ES-I3 (cell line): ENCODE measurements around the gene MXI1.
A peak's percentile ranks its signal among the peaks of the same experiment; 100 is the strongest.

Experiments used
- H3K36me3 ChIP-seq: 2 replicates; pipeline ENCODE4 v1.6.1; 2013; ENCODE audit warnings: mild to moderate bottlenecking, low read length, control low read depth, moderate library complexity; ENCODE audit not compliant: insufficient read depth
- H3K4me1 ChIP-seq: 2 replicates; pipeline ENCODE4 v1.6.1; 2013; ENCODE audit warnings: mild to moderate bottlenecking, control low read depth, low read length; ENCODE audit not compliant: insufficient read depth
- H3K9ac ChIP-seq: 2 replicates; pipeline ENCODE4 v1.6.1; 2013; ENCODE audit warnings: low read depth, mild to moderate bottlenecking, low read length, moderate library complexity
- H3K9me3 ChIP-seq: 2 replicates; pipeline ENCODE4 v1.6.1; 2013; ENCODE audit warnings: mild to moderate bottlenecking, low read length, moderate library complexity; ENCODE audit not compliant: control insufficient read depth, insufficient read depth

The MXI1 gene

DNA sequence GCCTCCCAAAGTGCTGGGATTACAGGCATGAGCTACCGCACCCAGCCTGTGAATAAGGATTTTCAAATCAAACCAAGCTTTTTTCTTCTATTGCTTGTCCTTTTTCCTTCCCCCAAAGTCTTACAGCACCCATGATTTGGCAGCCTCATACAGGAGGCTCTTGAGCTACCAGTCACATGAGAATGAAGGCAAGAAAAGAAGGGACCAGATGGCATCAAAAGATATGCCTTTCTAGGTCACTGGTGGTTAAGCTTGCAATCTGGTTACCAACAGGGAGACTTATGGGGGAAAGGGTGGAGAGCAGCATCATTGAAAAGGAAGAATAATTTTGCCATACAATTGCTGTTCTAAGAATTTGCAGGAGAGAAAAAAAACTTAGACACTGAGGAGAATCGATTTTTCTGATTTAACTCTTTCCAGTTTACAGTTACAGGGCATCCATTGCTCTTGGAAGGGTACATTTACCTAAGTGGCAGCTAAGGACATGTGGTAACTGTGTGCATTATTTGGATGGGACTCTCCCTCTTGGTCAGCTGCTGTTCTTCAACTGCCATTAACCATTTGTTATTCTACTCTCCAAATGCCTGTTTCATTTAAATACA lies 67.8 kb downstream of the MXI1 start:
- Histone ChIP-seq H3K4me1 (no peaks in the 10 kb centered on the region), H3K9me3 (no peaks in the 10 kb centered on the region), H3K9ac (no peak overlapping the region), H3K36me3 (no peaks in the 10 kb centered on the region)

DNA sequence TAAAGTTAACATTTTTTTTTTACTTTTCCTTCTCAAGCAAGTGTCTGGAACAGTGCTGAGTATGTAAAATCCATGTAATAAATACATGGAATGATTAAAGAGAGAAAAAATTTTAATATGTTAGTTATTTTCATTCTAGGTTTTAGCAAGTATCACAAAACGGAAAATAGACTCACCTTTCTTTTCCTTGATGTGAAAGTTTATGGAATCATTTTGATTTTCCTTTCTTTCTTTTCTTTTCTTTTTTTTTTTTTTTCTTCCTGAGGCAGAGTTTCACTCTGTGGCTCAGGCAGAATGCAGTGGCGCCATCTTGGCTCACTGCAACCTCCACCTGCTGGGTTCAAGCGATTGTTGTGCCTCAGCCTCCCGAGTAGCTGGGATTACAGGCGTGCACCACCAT lies 69.2 kb downstream of the MXI1 start:
- no peaks in the 10 kb centered on the region for H3K4me1 ChIP-seq
- no peak overlapping the region for H3K9ac ChIP-seq
- no peaks in the 10 kb centered on the region for H3K36me3 ChIP-seq
- H3K9me3 ChIP-seq = no peaks in the 10 kb centered on the region

GRCh38 chr10:110277591-110277990 lies 70.2 kb downstream of the MXI1 start:
- Histone ChIP-seq H3K4me1 (no peaks in the 10 kb centered on the region), H3K9me3 (no peaks in the 10 kb centered on the region), H3K36me3 (no peaks in the 10 kb centered on the region), H3K9ac (no peak overlapping the region)

DNA sequence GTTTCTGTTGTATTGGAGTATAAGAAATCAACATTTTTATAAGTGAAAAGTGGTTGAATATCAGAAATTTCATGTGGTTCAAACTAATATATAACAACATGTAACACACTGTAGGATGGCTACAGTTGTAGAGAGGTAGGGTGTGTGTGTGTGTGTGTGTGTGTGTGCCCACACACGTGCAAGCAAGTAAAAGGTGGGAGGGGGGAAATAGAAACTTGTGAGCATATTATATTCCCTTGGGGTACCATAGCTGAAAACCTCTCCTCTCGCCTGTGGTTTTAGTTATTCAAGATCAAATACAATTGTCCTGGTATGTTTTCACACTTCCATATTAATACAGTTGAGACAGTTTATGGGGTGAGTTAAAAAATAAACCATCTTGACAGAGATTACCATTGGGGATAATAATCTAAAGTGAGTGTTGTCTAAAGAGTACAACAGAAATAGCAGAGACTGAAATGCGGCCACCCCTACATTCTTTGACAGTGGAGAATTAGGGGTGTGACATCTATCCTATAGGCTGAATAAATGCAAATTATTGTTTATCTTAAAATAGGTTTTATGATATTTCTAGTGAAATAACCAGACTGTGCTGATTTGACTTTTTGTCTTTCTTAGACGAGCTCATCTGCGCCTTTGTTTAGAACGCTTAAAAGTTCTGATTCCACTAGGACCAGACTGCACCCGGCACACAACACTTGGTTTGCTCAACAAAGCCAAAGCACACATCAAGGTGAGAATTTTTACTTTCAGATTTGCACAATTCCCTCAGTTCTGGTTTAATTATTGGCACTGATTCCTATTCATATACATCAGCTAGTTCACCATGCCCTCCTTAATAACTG lies 71.4 kb downstream of the MXI1 start:
- Histone ChIP-seq H3K36me3 (no peaks in the 10 kb centered on the region), H3K9me3 (no peaks in the 10 kb centered on the region), H3K9ac (no peak overlapping the region), H3K4me1 (no peaks in the 10 kb centered on the region)

- H3K4me1 ChIP-seq = no peaks in the 10 kb centered on the region
- H3K36me3 ChIP-seq = no peaks in the 10 kb centered on the region
- no peaks in the 10 kb centered on the region for H3K9me3 ChIP-seq
- H3K9ac ChIP-seq = no peak overlapping the region
These were observed 72.1 kb downstream of the MXI1 start for GRCh38 chr10:110279407-110279986.

GRCh38 chr10:110284262-110284661 lies 76.9 kb downstream of the MXI1 start:
- Histone ChIP-seq H3K9me3 (no peaks in the 10 kb centered on the region), H3K36me3 (0 out of 2 replicates have a peak, but pooled peaks cover 3% of the 10 kb centered on the region), H3K9ac (no peak overlapping the region), H3K4me1 (peaks cover 8% of the 10 kb centered on the region)

- Histone ChIP-seq H3K9me3 (no peaks in the 10 kb centered on the region), H3K36me3 (0 out of 2 replicates have a peak, but pooled peaks cover 3% of the 10 kb centered on the region), H3K9ac (no peak overlapping the region), H3K4me1 (peaks cover 8% of the 10 kb centered on the region)
These were observed 78.1 kb downstream of the MXI1 start for GRCh38 chr10:110285501-110285900.

GRCh38 chr10:110286841-110287240 lies 79.4 kb downstream of the MXI1 start:
- Histone ChIP-seq H3K4me1 (peaks cover 8% of the 10 kb centered on the region), H3K9ac (no peak overlapping the region), H3K36me3 (peaks cover 6% of the 10 kb centered on the region; the same call in 1 of the 2 replicates), H3K9me3 (no peaks in the 10 kb centered on the region)

DNA sequence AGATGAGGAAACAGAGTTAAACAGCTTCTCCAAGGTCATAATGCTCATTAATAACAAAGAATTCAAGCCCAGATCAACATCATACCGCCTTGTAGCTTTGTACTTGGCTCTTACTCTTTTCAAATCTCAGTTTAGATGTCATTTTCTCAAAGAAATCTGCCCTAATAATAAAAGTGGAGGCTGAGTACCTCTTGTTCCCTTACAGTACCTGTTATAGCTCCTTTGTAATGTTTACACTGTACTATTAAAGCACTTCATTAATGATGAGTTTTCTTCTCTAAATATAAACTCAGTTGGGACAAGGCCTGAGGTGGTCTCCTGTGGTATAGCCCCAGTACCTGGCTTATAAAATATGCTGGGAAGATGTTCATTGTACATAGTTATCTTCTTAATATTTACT lies 89.6 kb downstream of the MXI1 start:
- Histone ChIP-seq H3K9ac (no peak overlapping the region), H3K4me1 (no peaks in the 10 kb centered on the region; the same call in 1 of the 2 replicates), H3K9me3 (no peaks in the 10 kb centered on the region), H3K36me3 (peaks cover 47% of the 10 kb centered on the region)

DNA sequence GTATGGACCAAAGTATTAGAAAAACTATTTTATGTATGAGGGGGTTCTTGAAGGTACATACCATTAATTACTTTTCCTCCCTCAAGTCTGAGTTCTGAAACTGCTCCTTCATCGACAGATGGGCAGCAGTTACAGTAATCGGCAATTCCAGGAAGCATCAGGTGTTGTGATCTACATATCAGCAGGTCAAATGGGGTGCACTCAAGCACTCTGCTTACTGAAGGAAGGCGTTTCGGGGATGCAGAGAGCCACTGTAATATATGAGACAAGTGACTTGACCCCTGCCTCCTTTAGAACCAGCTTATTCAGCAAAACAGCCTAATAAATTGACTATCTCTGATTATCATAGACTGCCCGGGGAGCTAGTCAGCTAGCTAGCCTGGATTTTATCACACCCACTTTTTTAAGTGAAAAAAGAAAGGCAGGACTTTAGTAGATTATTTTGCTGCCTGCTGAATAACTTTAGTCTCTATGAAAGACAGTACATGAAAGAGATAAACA lies 93.1 kb downstream of the MXI1 start:
- H3K36me3 ChIP-seq = peaks cover 45% of the 10 kb centered on the region
- H3K9ac ChIP-seq = no peak overlapping the region
- no peaks in the 10 kb centered on the region for H3K9me3 ChIP-seq
- peaks cover 6% of the 10 kb centered on the region for H3K4me1 ChIP-seq

DNA sequence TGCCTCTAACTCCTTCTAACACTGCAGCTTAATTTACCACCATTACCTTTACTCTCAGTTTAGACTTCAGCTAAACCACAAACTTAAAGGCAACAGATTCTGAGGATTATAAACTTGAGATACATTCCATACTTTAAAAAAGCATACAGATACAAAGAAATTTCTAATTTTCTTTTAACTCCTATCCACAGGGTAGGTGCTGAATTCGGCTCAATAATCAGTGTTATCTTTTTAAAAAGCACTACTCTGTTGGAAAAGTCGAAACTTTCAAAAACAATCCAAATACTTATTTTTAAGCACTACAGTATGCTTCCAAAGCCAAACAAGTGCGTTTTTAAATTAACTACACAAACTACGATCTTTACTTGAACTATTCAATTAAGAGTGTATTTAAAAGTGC lies 96.3 kb downstream of the MXI1 start:
- H3K36me3 ChIP-seq = peaks cover 25% of the 10 kb centered on the region
- H3K9me3 ChIP-seq = no peaks in the 10 kb centered on the region
- H3K4me1 ChIP-seq = peaks cover 6% of the 10 kb centered on the region; the same call in 1 of the 2 replicates
- peak overlapping the region; percentile 88 for H3K9ac ChIP-seq

DNA sequence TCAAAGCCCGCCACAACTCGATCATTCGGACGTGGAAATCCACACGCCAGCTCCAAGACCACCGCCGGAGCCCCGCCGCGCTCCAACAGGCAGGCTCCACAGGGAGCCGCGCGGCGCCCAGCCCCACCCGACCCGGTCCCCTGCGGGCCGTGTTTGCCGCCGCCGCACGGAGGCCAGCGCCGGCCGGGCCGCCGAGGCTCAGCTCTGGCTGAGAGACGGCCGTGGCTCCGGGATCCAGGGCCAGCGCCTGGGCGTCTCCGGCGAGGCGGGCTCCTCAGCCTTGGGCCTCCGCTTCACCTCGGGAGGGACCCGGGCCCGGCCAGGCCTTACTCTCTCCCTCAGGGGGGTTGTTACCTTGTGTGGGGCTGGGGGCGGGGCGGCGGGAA lies 97.0 kb downstream of the MXI1 start:
- Histone ChIP-seq H3K9me3 (no peaks in the 10 kb centered on the region), H3K36me3 (peaks cover 25% of the 10 kb centered on the region), H3K4me1 (peaks cover 6% of the 10 kb centered on the region; the same call in 1 of the 2 replicates), H3K9ac (peak overlapping the region; percentile 88)

DNA sequence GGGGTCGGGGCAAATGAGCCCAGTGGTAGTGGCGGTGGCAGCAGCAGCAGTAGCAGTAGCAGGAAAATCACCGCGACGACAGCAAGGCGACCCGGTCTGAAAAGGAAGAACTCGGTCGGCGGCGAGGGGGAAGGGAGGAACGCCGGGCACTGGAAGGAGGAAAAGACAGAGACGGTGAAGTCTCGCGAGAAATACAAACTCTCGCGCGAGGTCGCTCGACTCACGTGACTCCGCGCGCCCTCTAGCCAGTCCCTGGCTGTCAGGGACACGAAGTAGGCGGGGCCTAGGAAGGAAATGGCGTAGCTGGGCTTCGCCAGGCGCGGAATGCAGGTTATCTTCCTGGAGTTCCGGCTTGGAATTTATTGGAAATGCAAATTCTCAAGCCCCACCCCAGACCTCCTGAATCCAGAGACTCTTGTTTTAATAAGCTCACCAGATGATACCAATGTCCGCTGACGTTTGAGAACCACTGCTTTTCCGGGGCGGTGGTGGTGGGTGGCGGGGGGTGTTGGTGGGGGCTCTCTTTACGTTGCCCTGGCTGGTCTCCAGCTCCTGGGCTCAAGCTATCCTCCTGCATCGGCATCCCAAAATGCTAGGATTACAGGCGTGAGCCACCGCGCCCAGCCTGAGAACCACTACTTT lies 97.5 kb downstream of the MXI1 start, which contains the start of gene SMNDC1:
Gene SMNDC1, minus strand, starts transcription at position 141 of the 642 bp plus-strand sequence. CDS start 1,333 bp downstream, outside the sequence.
- Histone ChIP-seq H3K9ac (peak within 1 kb of the TSS; percentile 88), H3K36me3 (peaks cover 25% of the 10 kb centered on the region), H3K4me1 (peaks cover 6% of the 10 kb centered on the region; the same call in 1 of the 2 replicates), H3K9me3 (no peaks in the 10 kb centered on the region)
